ENCODE results near the gene MAPRE3.

The MAPRE3 gene

DNA sequence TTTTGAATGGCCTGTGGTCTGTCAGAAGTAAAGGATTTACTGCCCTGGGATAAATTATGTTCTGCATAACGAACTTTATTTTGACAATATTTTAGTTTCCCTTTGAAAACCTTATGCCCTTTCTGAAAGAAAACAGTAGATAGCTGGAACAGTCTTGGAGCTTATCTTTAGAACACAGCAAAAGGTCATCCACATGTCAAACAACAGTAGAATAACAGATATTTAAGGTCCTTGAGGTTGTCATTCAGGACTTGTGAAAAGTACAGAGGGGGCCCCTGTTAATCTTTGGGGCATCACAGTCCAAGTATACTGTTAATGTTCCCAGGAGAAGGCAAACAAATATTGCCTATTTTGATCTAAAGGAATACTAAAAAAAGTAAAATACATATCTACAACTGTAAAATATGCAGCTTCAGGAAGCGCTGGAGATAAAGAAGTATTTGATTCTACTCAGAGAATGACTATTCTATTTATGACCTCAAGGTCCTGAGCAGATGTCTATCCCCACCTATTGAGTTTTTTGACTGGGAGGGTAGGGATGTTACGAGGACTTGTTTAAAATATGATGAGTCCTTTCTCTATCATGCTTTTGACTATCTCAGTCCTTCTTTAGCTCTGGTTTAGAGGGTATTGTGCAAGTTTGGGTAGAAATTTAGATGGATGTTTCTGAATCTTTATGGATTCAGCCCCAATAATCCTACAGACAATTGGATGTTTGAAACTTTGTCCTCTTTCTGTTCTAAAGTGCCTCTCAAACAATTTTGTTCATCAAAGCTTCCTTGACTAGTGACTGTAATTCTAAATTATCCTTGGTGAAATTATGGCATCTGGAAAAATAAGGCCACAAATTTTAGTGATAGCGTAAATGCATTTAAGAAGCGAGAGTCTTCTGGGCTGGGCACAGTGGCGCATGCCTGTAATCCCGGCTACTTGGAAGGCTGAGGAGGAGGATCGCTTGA, 37.3 kb downstream of the MAPRE3 start:
- intact Hi-C loops (cut with DNase I): no loop called here
- DNase-seq: no peak

GRCh38 chr2:27008678-27009077, 38.2 kb downstream of the MAPRE3 start:
- DNase-seq: no peak
- intact Hi-C loops (cut with DNase I): no loop called here

DNA sequence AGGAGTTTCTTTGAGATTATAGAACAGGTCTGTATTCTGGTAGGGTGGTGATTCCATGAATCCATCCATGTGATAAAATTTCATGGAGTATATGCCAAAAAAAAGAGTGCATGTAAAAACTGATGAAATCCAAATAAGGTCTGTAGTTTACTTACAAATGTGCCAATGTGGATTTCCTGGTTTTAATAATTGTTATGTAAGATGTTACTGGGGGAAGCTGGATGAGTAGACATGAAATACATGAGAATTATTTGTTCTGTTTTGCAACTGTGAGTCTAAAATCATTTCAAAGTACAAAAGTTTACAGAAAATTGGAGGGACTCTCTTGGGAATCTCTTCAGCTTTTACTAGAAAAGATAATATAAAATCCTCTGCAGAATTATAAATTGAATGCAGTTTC, 38.6 kb downstream of the MAPRE3 start:
- intact Hi-C loops (cut with DNase I): no loop called here
- no peak for DNase-seq

GRCh38 chr2:27009716-27010115, 39.3 kb downstream of the MAPRE3 start:
- intact Hi-C loops (cut with DNase I): loop anchor here (10.0 kb wide), 1 partner anchor 165 kb away; the partner anchor contains the start of gene DPYSL5
- DNase-seq: no peak

GRCh38 chr2:27010139-27010538, 39.7 kb downstream of the MAPRE3 start:
- intact Hi-C loops (cut with DNase I): loop anchor here (10.0 kb wide), 1 partner anchor 165 kb away; the partner anchor contains the start of gene DPYSL5
- DNase-seq: no peak

GRCh38 chr2:27013738-27014137, 43.3 kb downstream of the MAPRE3 start:
- intact Hi-C loops (cut with DNase I): loop anchor here (10.0 kb wide), 1 partner anchor 169 kb away; the partner anchor contains the start of gene DPYSL5
- DNase-seq: no peak

- peak in 1 of 10 donors; percentile 34 for DNase-seq
- intact Hi-C loops (cut with DNase I): loop anchor here (10.0 kb wide), 1 partner anchor 170 kb away; the partner anchor contains the start of gene DPYSL5
Observed at GRCh38 chr2:27014771-27015433, 44.5 kb downstream of the MAPRE3 start.

GRCh38 chr2:27016801-27017325, 46.4 kb downstream of the MAPRE3 start:
- peak in 6 of 10 donors; percentile 43 to 84 (median 53) for DNase-seq
- intact Hi-C loops (cut with DNase I): loop anchor here (1.0 to 10.0 kb wide), 2 partner anchors 56 to 172 kb away; partner anchors contain the start of gene DPYSL5

GRCh38 chr2:27018142-27018541, 47.7 kb downstream of the MAPRE3 start:
- no peak for DNase-seq
- intact Hi-C loops (cut with DNase I): loop anchor here (10.0 kb wide), 1 partner anchor 173 kb away; the partner anchor contains the start of gene DPYSL5

GRCh38 chr2:27019459-27019858, 49.0 kb downstream of the MAPRE3 start:
- intact Hi-C loops (cut with DNase I): loop anchor here (10.0 kb wide), 1 partner anchor 175 kb away; the partner anchor contains the start of gene DPYSL5
- no peak for DNase-seq

- DNase-seq: no peak
- intact Hi-C loops (cut with DNase I): loop anchor here (10.0 kb wide), 1 partner anchor 175 kb away; the partner anchor contains the start of gene DPYSL5
Observed at GRCh38 chr2:27019931-27020855, 49.8 kb downstream of the MAPRE3 start.

DNA sequence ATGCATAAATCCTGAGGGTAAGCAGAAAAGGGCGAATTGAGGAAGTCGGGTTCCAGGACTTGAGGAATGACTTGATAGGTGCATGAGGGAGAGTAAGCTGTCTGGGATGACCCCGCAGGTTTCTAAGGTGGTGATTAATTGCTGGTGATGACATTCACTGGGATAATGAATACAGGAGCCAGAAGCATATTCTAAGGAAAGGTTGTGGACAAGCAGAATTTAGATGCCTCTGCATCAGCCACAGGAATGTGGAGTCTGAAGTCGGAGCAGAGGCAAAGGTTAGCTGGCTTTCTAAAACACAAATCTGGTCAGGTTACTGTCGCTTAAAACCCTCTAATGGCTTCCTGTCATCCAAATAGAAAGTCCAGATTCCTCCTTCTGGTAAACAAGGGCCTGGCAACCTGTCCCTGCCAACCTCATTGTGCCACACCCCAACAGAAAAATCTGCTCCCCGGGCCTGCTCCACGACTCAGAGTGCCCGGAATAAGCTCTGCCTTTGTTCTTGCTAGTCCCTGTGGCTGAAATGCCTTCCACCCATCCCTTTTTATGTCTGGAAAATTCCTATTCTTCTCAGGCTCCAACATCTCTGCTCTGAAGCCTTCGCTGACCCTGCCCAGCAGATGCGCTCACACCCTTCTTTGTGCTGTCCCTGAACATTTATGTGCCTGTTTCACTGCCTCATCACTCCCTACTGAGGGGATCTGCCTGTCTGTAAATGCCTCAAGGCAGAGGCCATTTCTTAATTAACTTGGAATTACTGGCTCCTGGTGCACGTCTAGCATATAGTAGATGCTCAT, 51.0 kb downstream of the MAPRE3 start:
- DNase-seq: no peak
- intact Hi-C loops (cut with DNase I): no loop called here

DNA sequence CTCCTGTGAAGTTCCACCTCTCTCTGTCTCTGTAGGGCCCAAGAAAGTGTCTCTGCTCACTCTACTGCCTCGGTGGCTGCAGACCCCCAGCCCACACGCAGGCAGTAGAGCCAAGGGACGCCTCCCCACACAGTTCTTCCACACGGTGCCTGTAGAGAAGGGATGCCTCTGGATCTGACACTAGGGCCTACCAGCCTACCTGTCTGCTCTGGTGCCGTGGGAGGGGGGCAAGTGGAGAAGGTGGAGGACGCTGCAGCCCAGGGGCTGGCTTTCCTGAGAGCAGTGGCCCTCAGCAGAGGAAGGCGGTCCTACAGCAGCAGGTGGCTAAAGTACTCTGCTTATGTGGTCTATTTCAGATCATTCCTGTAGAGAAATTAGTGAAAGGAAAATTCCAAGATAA, 53.3 kb downstream of the MAPRE3 start:
- DNase-seq: no peak
- intact Hi-C loops (cut with DNase I): no loop called here

DNA sequence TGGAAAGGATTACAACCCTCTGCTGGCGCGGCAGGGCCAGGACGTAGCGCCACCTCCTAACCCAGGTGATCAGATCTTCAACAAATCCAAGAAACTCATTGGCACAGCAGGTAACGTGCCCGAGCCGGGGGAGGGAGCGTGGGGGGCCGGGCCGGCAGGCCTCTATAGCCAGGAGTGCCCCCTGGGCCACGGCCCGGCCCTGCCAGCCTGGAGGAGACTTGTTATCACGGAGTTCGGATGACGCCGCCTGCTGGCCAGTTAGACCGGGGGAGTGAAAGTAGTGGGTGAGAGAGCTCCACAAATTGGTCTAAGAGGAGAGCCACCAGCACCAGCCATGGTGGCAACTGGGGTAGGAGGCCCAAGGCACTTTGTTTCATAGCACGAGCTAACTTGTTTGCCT, 53.8 kb downstream of the MAPRE3 start:
- intact Hi-C loops (cut with DNase I): no loop called here
- DNase-seq: no peak

GRCh38 chr2:27024812-27025211, 54.4 kb downstream of the MAPRE3 start:
- intact Hi-C loops (cut with DNase I): no loop called here
- peak in 1 of 10 donors; percentile 78 for DNase-seq

- intact Hi-C loops (cut with DNase I): no loop called here
- DNase-seq: peak in 1 of 10 donors; percentile 82
Observed at GRCh38 chr2:27025281-27025800, 54.9 kb downstream of the MAPRE3 start.

DNA sequence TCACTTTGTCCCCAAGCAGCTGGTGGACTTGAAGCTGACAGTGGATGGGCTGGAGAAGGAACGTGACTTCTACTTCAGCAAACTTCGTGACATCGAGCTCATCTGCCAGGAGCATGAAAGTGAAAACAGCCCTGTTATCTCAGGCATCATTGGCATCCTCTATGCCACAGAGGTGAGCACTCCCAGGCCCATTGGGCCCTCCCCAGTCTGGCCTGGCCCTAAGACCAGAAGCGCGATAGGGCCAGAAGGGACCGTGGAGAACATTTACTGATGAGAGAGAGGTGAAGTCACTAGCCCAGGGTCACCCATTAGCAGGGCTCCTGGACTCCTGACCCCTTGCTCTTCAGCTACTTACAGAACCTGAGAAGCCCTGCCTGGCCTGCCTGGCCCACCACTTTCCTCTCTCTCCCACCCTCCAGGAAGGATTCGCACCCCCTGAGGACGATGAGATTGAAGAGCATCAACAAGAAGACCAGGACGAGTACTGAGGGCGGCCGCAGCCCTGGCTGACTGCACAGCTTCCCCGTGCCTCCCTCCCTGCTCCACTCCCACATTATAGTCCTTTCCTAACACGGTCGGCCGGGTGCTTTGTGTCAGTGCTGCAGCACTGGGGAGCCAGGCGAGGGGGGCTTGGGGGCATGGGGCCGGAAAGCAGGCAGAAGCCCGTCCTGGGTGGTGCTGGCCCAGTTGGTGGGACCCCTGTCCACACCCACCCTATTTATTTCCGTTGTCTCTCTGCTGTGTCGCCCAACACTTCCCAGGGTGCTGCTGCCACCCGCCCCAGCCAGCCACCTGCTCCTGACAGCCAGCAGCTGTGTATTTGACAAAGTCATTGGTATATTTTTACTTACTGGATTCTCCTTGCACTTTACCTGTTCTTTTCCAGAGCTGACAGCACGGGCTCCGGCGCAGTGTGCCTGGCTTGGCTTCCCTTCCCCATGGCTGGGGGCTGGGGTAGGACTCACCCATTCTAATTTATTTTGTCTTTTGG, 55.7 kb downstream of the MAPRE3 start:
- intact Hi-C loops (cut with DNase I): no loop called here
- peak in 4 of 10 donors; percentile 32 to 90 (median 86) for DNase-seq
